Astrocyte (in vitro differentiated cells and primary cell): ENCODE results near the gene CDK6.

Experiments
- EZH2 ChIP-seq: IDR thresholded peaks from 2 replicates; pipeline ENCODE4 v1.6.1; 2012; ENCODE audit warnings: mild to moderate bottlenecking, low read length, inconsistent platforms; ENCODE audit not compliant: insufficient read depth
- TF ChIP-seq, protein P1 (sequence below): IDR thresholded peaks from 2 replicates; pipeline ENCODE4 v1.5.1; 2011; ENCODE audit warnings: low read depth, mild to moderate bottlenecking, inconsistent platforms, low read length, moderate library complexity; ENCODE audit not compliant: insufficient read depth

GRCh38 chr7:92647011-92647625 lies 189.3 kb downstream of the CDK6 start:
- TF ChIP-seq, protein P1, sequence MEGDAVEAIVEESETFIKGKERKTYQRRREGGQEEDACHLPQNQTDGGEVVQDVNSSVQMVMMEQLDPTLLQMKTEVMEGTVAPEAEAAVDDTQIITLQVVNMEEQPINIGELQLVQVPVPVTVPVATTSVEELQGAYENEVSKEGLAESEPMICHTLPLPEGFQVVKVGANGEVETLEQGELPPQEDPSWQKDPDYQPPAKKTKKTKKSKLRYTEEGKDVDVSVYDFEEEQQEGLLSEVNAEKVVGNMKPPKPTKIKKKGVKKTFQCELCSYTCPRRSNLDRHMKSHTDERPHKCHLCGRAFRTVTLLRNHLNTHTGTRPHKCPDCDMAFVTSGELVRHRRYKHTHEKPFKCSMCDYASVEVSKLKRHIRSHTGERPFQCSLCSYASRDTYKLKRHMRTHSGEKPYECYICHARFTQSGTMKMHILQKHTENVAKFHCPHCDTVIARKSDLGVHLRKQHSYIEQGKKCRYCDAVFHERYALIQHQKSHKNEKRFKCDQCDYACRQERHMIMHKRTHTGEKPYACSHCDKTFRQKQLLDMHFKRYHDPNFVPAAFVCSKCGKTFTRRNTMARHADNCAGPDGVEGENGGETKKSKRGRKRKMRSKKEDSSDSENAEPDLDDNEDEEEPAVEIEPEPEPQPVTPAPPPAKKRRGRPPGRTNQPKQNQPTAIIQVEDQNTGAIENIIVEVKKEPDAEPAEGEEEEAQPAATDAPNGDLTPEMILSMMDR = no peak
- TF ChIP-seq EZH2 = no peak
